Inflammatory macrophage treated with lipopolysaccharide for 4 hours (primary cell): ENCODE data around the gene CCDC141.

Experiments used
- DNase-seq: peaks from one replicate; pipeline ENCODE4 v3.0.0-alpha.2; 2020

CCDC141 gene

GRCh38 chr2:178908810-178909209 lies 141.1 kb downstream of the CCDC141 start:
- DNase-seq, result no peak

GRCh38 chr2:178905261-178905660 lies 144.7 kb downstream of the CCDC141 start:
- no peak for DNase-seq

GRCh38 chr2:178899656-178900055 lies 150.3 kb downstream of the CCDC141 start:
- no peak for DNase-seq

- no peak for DNase-seq
These were observed 154.1 kb downstream of the CCDC141 start for GRCh38 chr2:178895872-178896271.

- no peak for DNase-seq
These were observed 154.8 kb downstream of the CCDC141 start for GRCh38 chr2:178895171-178895570.

- DNase-seq, result no peak
These were observed 156.9 kb downstream of the CCDC141 start for GRCh38 chr2:178892751-178893625.

- DNase-seq, result peak; percentile 4
These were observed 157.9 kb downstream of the CCDC141 start for GRCh38 chr2:178891959-178892485.

GRCh38 chr2:178891265-178891958 lies 158.5 kb downstream of the CCDC141 start:
- peak; percentile 65 for DNase-seq

- DNase-seq, result no peak
These were observed 163.9 kb downstream of the CCDC141 start for GRCh38 chr2:178886006-178886405.

- DNase-seq, result no peak
These were observed 165.5 kb downstream of the CCDC141 start for GRCh38 chr2:178884440-178884839.

- no peak for DNase-seq
These were observed 167.1 kb downstream of the CCDC141 start for GRCh38 chr2:178882666-178883440.

- no peak for DNase-seq
These were observed 168.9 kb downstream of the CCDC141 start for GRCh38 chr2:178881075-178881474.

- DNase-seq, result no peak
These were observed 169.7 kb downstream of the CCDC141 start for GRCh38 chr2:178880257-178880656.

- no peak for DNase-seq
These were observed 172.1 kb downstream of the CCDC141 start for GRCh38 chr2:178877874-178878273.

- DNase-seq, result no peak
These were observed 175.3 kb downstream of the CCDC141 start for GRCh38 chr2:178874529-178875240.

- DNase-seq, result no peak
These were observed 176.0 kb downstream of the CCDC141 start for GRCh38 chr2:178873912-178874311.

- DNase-seq, result no peak
These were observed 178.4 kb downstream of the CCDC141 start for GRCh38 chr2:178871536-178871935.

GRCh38 chr2:178870703-178871102 lies 179.2 kb downstream of the CCDC141 start:
- no peak for DNase-seq

GRCh38 chr2:178865999-178866398 lies 183.9 kb downstream of the CCDC141 start:
- no peak for DNase-seq

- no peak for DNase-seq
These were observed 184.6 kb downstream of the CCDC141 start for GRCh38 chr2:178865146-178865936.

GRCh38 chr2:178863856-178864620 lies 185.9 kb downstream of the CCDC141 start:
- DNase-seq, result no peak
